ENCODE measurements around the gene HDAC9. TPM values are rescaled to one million over a fixed set of nuclear protein-coding genes. Genes with fewer than 3 reads are reported as not detected.

Gene HDAC9
- total and polyA plus RNA-seq, 2 of the 13 experiments (the other 11 are each of a cell fraction or from before 2014, with no cell fraction given): 0.05 to 0.07 TPM

DNA sequence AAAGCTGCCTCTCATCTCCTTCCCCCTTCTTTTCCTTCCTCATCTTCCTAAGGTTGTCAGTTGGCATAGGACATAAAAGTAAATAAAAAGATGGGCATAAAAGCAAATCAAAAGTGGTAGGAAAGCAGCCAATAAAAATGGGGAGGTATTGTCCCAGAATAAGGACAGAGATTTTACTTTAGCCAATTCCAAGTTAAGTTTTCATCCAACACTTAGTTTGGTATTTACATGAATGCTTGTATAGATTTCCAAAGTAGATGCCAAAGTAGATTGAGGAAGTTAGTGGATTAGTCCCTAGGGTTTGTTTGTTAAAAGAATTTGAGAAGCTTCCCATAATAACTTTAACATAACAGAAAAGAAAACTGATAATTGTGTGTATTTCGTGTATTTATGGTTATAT lies 33.7 kb downstream of the HDAC9 start:
- Histone ChIP-seq H2AFZ (ENCODE audit: low read length) (no peak overlapping the region), H3K27ac (ENCODE audit: extremely low read length, insufficient read depth, low read length) (no peak overlapping the region), H3K4me1 (ENCODE audit: insufficient read depth, low read length) (no peaks in the 10 kb centered on the region), H3K4me3 (replicated peaks in 1 of 3; ENCODE audit: insufficient read depth in 1 of 3, low read depth in 2 of 3, low read length in 3 of 3) (no peak overlapping the region), H4K20me1 (ENCODE audit: insufficient read depth, low read length) (no peaks in the 10 kb centered on the region), H3K9me3 (ENCODE audit: low read length) (no peaks in the 10 kb centered on the region), H3K4me2 (ENCODE audit: low read depth, low read length) (no peak overlapping the region), H3K79me2 (ENCODE audit: insufficient read depth, low read length) (no peaks in the 10 kb centered on the region), H3K36me3 (replicated peaks in 1 of 2; ENCODE audit: control insufficient read depth in 1 of 2, insufficient read depth in 2 of 2, low read length in 2 of 2) (no peaks in the 10 kb centered on the region), H3K27me3 (ENCODE audit: control insufficient read depth in 1 of 2, insufficient read depth in 2 of 2, low read length in 2 of 2) (no peaks in the 10 kb centered on the region), H3K9ac (ENCODE audit: insufficient read depth, low read depth, low read length) (no peak overlapping the region)
- ATAC-seq: no peak
- DNase-seq (ENCODE audit: low spot score): no peak
- no peak for FAIRE-seq
- 5% methylated on average over 1 of the region's 1 CpG for WGBS (ENCODE audit: low lambda C conversion rate)
- ChIA-PET CTCF (ENCODE audit: low intra/inter-chr PET ratio, low total read pairs) (no interaction called here), POLR2A (no interaction called here)
- no TSS peak for BruUV-seq (replicated peaks)
- intact Hi-C loops (cut with micrococcal nuclease; ENCODE audit: unreplicated experiment) (no loop called here), in situ Hi-C loops (cut with HindIII; ENCODE audit: extremely low pct_ligation_motif_present, low pct_unique_long_range_greater_than_20kb) (no loop called here)
- TF ChIP-seq ZSCAN31 (CRISPR knock-in tag; IDR thresholded peaks at IDR 0.05; ENCODE audit: low read depth) (no peak), ZNF138 (CRISPR knock-in tag; IDR thresholded peaks at IDR 0.05; ENCODE audit: low read depth) (no peak), IRF2 (CRISPR knock-in tag; IDR thresholded peaks at IDR 0.05) (no peak), SUZ12 (IDR thresholded peaks at IDR 0.05; ENCODE audit: low read depth, low read length) (no peak)

DNA sequence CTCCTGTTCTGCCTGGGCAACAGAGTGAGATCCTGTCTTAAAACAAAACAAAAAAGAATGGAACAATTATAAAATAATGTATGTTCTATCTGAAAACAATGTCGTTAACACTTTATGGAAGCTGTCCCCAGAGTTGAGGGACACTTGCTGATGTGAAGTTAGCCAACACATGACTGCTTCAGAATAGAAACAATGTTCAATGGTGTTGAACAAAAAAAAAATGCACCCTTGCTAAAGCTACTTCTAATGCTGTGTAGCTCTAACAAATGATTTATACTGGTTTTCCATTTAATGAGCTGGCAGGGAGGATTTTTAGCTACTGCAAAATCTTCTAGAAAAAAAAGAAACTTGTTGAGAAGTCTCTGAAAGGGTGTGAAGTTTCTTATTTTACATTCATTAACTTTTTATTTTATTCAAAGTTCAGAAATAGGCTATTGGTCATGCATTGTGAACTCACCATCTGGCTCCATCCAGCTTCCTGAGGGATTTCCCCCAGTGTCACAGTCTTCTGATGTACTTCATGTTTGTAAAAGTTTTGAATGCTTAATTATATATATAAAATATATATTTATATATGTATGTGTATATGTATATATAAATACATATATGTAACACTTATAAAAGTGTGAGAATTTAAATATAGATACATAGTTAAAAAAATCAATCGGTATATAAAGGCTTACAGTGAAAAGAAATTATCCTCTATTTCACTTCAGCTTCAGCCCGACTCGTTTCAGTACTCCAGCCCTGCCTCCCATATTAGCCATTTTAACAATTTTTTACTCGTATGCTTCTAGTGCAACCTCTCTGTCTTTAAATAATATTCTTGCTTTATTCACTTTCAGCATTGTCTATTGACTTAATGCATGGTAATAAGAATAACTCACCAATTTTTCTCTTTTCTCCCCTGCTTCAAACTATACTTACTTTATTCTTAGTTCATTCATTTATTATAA lies 35.0 kb downstream of the HDAC9 start:
- 0 out of 2 replicates have a peak, but pooled peaks cover 2% of the 10 kb centered on the region for H4K20me1 ChIP-seq (ENCODE audit: insufficient read depth, low read length)
- no peaks in the 10 kb centered on the region for H3K27me3 ChIP-seq (ENCODE audit: control insufficient read depth in 1 of 2, insufficient read depth in 2 of 2, low read length in 2 of 2)
- no peaks in the 10 kb centered on the region for H3K4me1 ChIP-seq (ENCODE audit: insufficient read depth, low read length)
- ChIA-PET POLR2A (no interaction called here), CTCF (ENCODE audit: low intra/inter-chr PET ratio, low total read pairs) (no interaction called here)
- ATAC-seq: no peak
- no TSS peak for BruUV-seq (replicated peaks)
- no peaks in the 10 kb centered on the region for H3K36me3 ChIP-seq (replicated peaks in 1 of 2; ENCODE audit: control insufficient read depth in 1 of 2, insufficient read depth in 2 of 2, low read length in 2 of 2)
- in situ Hi-C loops (cut with HindIII; ENCODE audit: extremely low pct_ligation_motif_present, low pct_unique_long_range_greater_than_20kb): no loop called here
- 3% methylated on average over 5 of the region's 5 CpGs for WGBS (ENCODE audit: low lambda C conversion rate)
- H3K4me2 ChIP-seq (ENCODE audit: low read depth, low read length): no peak overlapping the region
- no peak for DNase-seq (ENCODE audit: low spot score)
- no peak overlapping the region for H3K4me3 ChIP-seq (replicated peaks in 1 of 3; ENCODE audit: insufficient read depth in 1 of 3, low read depth in 2 of 3, low read length in 3 of 3)
- no peaks in the 10 kb centered on the region for H3K9me3 ChIP-seq (ENCODE audit: low read length)
- FAIRE-seq: no peak
- H3K79me2 ChIP-seq (ENCODE audit: insufficient read depth, low read length): no peaks in the 10 kb centered on the region
- intact Hi-C loops (cut with micrococcal nuclease; ENCODE audit: unreplicated experiment): no loop called here
- H3K27ac ChIP-seq (ENCODE audit: extremely low read length, insufficient read depth, low read length): no peak overlapping the region
- H3K9ac ChIP-seq (ENCODE audit: insufficient read depth, low read depth, low read length): no peak overlapping the region
- no peak overlapping the region for H2AFZ ChIP-seq (ENCODE audit: low read length)
- no peak for TF ChIP-seq HNRNPLL (IDR thresholded peaks at IDR 0.05; ENCODE audit: low read depth, low read length, poor library complexity, severe bottlenecking)
- TF ChIP-seq CBX5 (CRISPR knock-in tag; IDR thresholded peaks at IDR 0.05; ENCODE audit: borderline replicate concordance): no peak
- TF ChIP-seq, protein P1, sequence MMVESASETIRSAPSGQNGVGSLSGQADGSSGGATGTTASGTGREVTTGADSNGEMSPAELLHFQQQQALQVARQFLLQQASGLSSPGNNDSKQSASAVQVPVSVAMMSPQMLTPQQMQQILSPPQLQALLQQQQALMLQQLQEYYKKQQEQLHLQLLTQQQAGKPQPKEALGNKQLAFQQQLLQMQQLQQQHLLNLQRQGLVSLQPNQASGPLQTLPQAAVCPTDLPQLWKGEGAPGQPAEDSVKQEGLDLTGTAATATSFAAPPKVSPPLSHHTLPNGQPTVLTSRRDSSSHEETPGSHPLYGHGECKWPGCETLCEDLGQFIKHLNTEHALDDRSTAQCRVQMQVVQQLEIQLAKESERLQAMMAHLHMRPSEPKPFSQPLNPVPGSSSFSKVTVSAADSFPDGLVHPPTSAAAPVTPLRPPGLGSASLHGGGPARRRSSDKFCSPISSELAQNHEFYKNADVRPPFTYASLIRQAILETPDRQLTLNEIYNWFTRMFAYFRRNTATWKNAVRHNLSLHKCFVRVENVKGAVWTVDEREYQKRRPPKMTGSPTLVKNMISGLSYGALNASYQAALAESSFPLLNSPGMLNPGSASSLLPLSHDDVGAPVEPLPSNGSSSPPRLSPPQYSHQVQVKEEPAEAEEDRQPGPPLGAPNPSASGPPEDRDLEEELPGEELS (CRISPR knock-in tag; IDR thresholded peaks at IDR 0.05): no peak
- no peak for TF ChIP-seq MYC (CRISPR knock-in tag; IDR thresholded peaks at IDR 0.05; ENCODE audit: borderline replicate concordance)
- TF ChIP-seq RBM39 (IDR thresholded peaks at IDR 0.05; ENCODE audit: low read depth, low read length, poor library complexity, severe bottlenecking): no peak
- no peak for TF ChIP-seq ZNF501 (CRISPR knock-in tag; IDR thresholded peaks at IDR 0.05)
- TF ChIP-seq SSRP1 (CRISPR knock-in tag; IDR thresholded peaks at IDR 0.05): no peak
- no peak for TF ChIP-seq FOXA1 (IDR thresholded peaks at IDR 0.05)
- TF ChIP-seq FOXA1 (CRISPR knock-in tag; IDR thresholded peaks at IDR 0.05): no peak
- TF ChIP-seq, protein P2, sequence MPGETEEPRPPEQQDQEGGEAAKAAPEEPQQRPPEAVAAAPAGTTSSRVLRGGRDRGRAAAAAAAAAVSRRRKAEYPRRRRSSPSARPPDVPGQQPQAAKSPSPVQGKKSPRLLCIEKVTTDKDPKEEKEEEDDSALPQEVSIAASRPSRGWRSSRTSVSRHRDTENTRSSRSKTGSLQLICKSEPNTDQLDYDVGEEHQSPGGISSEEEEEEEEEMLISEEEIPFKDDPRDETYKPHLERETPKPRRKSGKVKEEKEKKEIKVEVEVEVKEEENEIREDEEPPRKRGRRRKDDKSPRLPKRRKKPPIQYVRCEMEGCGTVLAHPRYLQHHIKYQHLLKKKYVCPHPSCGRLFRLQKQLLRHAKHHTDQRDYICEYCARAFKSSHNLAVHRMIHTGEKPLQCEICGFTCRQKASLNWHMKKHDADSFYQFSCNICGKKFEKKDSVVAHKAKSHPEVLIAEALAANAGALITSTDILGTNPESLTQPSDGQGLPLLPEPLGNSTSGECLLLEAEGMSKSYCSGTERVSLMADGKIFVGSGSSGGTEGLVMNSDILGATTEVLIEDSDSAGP (CRISPR knock-in tag; IDR thresholded peaks at IDR 0.05; ENCODE audit: borderline replicate concordance): no peak
- no peak for TF ChIP-seq ZNF777 (CRISPR knock-in tag; IDR thresholded peaks at IDR 0.05)
